ENCODE measurements around the gene FBP2.

Gene FBP2

DNA sequence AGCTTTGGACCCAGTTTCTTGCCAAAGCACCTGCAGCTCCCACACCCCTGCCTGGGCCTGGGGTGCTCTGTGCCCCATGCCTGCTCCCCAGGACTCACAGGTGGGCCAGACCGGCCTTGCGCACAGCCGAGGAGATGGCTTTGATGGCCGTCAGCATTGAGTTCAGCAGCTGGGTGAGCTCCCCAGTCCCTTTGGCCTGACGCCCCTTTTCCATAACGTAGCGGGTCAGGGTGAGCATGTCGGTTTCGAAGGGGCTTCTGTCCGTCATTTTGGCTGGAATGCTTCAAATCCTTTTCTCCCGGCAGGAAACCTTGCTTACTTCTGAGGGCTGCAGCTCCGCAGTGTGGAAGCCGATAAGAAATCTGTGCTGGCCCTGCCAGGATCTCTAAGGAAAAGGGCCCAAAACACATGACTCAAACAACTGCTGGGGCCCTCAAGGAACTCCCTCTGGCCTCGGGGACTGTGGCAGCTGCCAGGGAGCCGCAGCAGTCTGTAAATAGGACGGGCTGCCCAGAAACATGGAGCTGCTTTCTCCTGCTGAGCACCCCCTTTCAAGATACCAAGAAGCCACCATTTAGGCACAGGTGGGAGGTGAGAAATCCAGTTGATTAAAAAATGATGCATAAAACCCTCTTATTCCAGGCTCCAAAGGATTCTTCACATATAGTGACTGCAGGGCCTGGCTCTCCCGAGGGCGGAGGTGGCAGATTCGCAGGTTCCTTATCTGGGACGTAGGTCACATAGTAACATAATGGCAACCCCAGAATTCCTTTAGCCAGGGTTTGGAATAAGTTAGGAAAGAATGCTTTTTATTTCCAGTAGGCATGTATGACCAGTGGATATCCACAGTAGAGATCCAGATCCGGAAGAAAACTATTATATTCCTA is at the start of gene FBP2:
Gene FBP2 (minus strand): TSS at position 366 of the 887 bp plus-strand sequence. CDS start 98 bp downstream, at position 268.
- TF ChIP-seq ZFX (IDR thresholded peaks at IDR 0.05) (no peak), CTCF (conservative IDR thresholded peaks at IDR 0.05) (no peak)

GRCh38 chr9:94643176-94643575 is 49.6 kb upstream of the FBP2 start:
- no peak for TF ChIP-seq ZFX (IDR thresholded peaks at IDR 0.05)
- no peak for TF ChIP-seq CTCF (conservative IDR thresholded peaks at IDR 0.05)
- no peak overlapping the region for H3K27ac ChIP-seq

More for the DNA sequence above, at the start of gene FBP2:
- H3K27ac ChIP-seq, result no peak within 1 kb of the TSS

DNA sequence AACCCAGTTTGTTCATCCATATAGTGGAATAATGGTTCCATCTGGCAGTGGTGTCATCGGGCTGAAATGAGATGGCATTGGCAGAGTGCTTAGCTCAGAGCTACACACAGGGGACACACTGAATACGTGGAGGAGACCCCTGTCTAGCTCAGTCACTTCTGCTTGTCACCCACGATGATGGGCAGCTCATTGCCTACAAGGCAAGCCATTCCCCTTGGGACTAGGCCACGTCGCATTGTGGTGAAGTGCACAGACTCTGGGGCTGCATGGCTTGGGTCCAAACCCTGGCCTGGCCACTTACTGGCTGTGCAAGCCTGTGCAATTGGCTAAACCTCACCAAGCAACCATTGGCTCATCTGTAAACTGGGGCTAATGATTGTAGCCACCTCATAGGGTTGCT is 48.9 kb upstream of the FBP2 start:
- TF ChIP-seq ZFX (IDR thresholded peaks at IDR 0.05), result no peak
- no peak for TF ChIP-seq CTCF (conservative IDR thresholded peaks at IDR 0.05)
- no peak overlapping the region for H3K27ac ChIP-seq

- TF ChIP-seq ZFX (IDR thresholded peaks at IDR 0.05) (no peak), CTCF (conservative IDR thresholded peaks at IDR 0.05) (no peak)
- no peak overlapping the region for H3K27ac ChIP-seq
Observed at GRCh38 chr9:94639999-94640376, 46.4 kb upstream of the FBP2 start.

DNA sequence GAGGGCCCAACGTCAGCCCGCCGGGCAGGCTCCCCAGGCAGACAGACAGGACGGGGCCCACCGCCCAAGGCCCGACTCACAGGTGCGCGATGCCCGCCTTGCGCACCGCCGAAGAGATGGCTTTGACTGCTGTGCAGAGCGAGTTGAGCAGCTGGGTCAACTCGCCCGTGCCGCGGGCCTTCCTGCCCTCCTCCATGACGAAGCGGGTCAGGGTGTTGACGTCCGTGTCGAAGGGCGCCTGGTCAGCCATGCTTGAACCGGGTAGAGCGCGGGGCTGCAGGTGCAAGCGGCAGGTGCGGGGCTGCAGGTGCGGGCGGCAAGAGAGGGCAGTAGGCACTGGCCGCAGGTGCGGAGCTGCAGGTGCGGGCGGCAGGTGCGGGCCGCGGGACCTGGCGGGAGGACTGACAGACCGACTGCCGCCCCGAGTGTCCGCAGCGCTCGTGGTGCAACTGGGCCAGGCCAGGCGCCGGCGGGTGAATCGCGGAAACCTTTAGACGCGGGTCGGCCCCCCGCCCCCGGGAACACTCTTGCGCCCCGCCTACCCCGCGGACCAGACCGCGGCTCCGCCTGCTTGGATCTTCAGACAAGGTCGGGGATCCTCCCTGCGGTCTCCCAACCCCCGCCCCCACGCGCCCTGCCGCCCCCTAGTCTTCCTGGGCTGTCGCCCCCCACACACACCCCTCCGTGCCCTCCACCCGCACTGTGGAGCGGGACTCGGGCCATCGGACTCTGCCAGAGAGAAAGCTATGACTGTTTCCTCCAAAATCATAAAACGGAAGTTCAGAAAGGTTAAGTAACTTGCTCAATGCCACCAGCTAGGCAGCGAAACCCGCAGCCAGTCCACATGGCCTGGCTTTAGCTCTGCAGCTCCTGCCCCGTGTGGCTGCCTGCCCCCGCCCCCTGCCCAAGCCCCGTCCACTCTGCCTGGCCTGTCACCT is 45.7 kb upstream of the FBP2 start, which contains the start of gene FBP1:
Gene FBP1 (minus strand): TSS at position 458 of the 938 bp plus-strand sequence. CDS start 208 bp downstream, at position 250.
- H3K27ac ChIP-seq, result no peak within 1 kb of the TSS
- no peak for TF ChIP-seq ZFX (IDR thresholded peaks at IDR 0.05)

DNA sequence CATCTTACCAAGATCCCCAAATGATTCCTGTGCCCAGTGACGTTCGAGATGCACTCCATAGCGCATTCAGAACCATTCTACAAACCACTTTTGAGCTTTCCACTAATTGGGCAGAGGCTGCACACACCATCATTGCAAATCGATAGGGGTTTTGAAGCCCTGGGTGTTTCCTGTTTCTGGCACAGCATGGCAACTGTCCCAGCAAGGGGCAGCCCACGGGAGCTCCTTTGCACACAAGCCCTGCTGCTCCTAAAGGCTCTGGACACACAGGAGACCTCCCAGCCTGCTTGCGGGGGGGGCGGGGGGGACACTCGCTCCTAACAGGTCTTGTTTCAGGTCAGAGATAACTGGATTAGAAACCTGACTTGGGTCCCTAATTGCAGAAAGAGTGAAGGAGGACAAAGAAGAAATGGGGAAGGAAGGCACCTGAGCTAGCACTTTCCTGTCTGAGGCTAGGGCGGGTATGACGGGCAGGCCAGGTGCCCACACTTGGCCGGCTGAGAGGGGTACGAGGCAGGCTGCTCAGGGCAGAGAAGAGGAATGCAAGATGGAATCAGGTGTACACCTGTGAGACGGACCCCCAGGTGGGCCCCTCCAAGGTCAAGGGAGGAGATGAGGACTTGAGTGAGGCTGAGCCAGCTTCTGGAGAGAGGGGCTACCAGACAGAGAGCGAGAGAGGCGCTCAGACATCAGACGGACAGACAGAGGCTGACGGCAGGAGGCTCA is 44.9 kb upstream of the FBP2 start:
- no peak overlapping the region for H3K27ac ChIP-seq
- no peak for TF ChIP-seq ZFX (IDR thresholded peaks at IDR 0.05)

DNA sequence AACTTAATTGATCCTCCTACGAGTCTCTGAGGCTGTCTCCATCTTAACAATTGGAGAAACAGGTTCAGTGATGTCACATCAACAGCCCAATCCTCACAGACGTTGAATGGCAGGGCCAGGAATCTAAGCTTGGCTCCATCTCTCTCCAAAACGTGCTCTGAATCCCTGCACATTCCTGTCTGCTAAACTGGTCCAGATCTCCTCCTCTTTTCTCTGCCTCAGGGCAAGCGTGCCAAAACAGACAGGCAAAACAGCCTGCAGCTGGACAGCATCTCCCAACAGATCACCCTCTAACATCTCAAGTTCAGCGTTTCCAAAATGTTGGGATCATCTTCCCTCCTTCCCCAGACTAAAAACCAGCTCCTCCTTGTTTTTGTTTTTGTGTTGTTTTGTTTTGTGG is 39.1 kb upstream of the FBP2 start:
- TF ChIP-seq ZFX (IDR thresholded peaks at IDR 0.05) (no peak), CTCF (conservative IDR thresholded peaks at IDR 0.05) (no peak)
- peak overlapping the region; percentile 99 for H3K27ac ChIP-seq

Measured in C4-2B (cell line).